Ramos (cell line): Measurements from ENCODE around the gene SH3BP1.
"Not testable (repeated sequence)": the region's sequence is repeated elsewhere in the genome, so short reads cannot be mapped to it uniquely, and the experiment has no call there.

ENCODE experiments used
- in situ Hi-C: fragments of 300-500 bp; cut with MboI; formaldehyde crosslinking; loops from one replicate; pipeline ENCODE4 v1.14.3; 2022; ENCODE audit warnings: low sequenced_read_pairs; ENCODE audit not compliant: unreplicated experiment

The SH3BP1 gene, protein sequence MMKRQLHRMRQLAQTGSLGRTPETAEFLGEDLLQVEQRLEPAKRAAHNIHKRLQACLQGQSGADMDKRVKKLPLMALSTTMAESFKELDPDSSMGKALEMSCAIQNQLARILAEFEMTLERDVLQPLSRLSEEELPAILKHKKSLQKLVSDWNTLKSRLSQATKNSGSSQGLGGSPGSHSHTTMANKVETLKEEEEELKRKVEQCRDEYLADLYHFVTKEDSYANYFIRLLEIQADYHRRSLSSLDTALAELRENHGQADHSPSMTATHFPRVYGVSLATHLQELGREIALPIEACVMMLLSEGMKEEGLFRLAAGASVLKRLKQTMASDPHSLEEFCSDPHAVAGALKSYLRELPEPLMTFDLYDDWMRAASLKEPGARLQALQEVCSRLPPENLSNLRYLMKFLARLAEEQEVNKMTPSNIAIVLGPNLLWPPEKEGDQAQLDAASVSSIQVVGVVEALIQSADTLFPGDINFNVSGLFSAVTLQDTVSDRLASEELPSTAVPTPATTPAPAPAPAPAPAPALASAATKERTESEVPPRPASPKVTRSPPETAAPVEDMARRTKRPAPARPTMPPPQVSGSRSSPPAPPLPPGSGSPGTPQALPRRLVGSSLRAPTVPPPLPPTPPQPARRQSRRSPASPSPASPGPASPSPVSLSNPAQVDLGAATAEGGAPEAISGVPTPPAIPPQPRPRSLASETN

DNA sequence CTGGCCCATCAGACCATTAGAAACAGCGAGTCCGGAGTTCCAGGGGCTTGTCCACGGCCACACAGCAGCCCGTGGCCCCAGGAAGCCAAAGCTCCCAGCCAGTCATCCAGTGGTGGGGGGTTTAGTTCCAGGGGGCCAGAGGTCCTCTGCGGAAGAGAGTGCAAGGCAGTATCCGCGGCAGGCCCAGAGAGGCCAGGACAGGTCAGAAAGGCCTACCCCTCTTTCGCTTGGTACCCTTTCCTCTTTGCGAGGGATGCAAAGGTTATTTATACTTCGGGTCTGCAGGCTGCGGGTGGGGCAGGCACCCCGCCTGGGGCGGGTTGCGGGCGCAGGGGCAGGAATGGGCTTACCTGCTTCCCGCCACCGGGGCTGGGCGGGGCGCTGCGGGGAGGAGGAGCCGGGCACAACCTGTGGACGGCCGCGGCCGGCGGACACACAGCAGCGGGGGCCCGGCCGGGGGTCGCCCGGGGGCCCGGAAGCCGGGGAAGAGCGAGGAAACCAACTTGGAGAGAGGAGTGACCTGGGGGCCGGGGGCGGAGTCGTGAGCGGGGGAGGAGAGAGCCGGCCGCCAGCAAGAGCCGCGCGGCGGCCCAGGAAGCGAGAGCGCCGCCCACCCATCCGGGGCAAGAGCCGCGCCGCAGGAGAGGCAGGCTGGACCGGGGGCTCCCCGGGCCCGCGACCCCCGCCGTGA, at the start of gene SH3BP1:
TSS of gene SH3BP1 (plus strand) at position 600 of the 691 bp plus-strand sequence. CDS start 119 bp downstream, outside the sequence.
- in situ Hi-C loops: no loop called here

DNA sequence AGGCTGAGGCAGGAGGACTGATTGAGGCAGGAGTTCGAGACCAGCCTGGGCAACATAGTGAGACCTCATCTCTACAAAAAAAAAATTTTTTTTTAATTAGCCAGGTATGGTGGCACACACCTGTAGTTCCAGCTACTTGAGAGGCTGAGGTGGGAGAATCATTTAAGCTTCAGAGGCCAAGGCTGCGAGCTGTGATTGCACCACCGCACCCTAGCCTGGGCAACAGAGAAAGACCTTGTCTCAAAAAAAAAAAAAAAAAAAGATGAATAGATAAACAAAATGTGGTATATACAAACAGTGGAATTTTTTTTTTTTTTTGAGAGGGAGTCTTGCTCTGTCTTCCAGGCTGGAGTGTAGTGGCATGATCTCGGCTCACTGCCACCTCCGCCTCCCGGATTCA, 48.4 kb upstream of the SH3BP1 start:
- in situ Hi-C loops: not testable (repeated sequence)

DNA sequence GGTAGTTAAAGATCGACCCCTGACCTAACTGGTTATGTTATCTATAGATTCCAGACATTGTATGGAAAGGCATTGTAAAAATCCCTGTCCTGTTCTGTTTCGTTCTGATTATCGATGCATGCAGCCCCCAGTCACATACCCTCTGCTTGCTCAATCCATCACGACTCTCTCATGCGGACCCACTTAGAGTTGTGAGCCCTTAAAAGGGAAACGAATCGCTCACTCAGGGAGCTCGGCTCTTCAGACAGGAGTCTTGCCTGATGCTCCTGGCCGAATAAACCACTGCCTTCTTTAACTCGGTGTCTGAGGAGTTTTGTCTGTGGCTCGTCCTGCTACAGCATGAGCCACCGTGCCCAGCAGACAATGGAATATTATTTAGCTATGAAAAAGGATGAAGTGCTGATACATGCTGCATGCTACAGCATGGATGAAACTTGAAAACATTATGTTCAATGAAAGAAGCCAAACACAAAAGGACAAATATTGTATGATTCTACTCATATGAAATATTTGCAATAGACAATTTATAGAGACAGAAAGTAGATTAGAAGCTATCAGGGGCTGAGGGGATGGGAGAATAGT, 47.6 kb upstream of the SH3BP1 start:
- in situ Hi-C loops: no loop called here

DNA sequence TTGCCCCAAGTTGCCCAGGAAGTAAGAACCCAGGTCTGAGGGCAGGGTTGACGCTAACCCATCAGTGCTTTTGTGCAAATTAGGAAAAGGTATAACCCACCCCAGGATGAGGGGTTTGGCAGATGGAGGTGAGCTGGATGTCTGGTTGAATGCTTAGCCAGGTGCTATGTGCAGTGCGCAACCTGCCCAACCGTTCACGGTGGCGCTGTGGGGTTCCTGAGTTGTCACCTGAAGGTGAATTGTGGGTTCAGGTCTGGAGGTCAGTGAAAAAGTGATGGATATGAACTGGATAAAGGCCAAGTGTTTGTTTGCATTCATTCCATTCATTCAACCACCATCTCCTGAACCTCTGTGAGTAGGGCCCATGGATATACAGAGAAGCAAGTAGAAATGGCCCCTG, 45.2 kb upstream of the SH3BP1 start:
- in situ Hi-C loops: no loop called here

DNA sequence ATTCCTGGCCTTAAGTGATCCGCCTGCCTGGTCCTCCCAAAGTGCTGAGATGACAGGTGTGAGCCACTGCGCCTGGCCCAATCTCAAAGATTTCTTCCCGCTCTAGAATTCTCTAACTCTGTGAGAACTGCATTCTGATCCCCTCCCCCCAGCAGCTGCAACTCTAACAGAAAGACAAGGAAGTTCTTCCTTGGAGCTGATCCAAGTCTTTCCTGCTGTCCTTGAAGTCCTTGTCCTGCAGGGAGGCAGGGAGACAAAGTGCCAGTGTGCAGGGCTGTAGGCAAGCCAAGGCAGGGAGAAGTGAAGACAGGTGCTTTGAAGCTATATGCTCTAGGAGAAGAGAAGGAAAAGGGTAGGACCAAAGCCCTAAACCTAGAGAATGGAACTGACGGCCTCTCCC, 40.3 kb upstream of the SH3BP1 start:
- in situ Hi-C loops: no loop called here

DNA sequence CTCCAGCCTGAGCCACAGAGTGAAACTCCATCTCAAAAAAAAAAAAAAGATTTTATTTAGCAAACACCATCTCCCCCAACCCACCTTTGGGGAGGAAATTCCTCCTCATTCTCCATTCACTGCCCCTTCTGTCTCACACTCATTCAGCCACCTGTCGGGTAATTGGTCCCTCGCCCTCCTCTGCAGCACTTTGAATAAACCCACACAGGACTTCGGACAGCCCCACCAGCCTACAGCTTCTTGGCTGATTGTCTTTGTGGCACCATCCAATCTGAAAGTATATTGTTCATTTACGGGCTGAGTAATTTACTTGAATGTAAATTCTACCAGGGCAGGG, 38.3 kb upstream of the SH3BP1 start:
- in situ Hi-C loops: no loop called here

DNA sequence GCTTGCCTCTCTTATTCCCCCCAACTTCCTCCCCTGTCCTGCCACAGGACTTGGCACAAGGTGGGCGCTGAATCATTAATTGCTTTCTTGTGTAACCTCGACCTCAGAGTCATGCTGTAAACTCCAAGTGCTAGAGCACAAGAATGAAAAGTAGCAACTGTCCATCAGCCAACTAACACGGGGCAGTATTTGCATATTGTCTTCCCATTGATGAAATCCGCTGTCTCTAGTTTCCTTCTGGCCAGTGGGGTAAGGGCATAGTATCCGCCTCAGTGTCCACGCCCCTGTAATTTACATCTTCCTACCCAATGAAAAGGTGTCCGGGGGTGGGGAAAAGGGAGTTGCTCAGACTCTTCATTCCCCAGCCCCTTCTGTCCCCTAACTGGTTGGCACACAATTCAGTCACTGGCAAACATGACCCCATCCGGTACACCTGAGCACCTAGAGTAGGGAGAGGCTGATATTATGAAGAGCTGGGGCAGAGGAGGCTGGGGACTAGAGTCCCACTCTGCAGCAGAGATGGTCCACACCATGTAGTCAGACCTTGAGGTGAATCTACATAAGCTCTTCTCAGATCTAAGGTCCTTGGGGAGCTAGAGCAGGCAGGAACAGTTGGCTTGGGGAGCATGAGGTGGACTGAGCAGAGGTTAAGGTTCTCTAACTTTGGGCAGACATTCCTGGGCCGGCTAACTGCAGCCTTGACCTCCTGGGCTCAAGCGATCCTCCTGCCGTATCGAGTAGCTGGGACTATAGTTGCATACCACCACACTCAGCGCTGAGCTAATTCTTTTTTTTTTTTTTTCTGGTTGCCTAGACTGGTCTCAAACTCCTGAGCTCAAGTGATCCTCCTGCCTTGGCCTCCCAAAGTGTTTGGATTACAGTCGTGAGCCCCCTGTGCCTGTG, 37.7 kb upstream of the SH3BP1 start:
- in situ Hi-C loops: no loop called here

DNA sequence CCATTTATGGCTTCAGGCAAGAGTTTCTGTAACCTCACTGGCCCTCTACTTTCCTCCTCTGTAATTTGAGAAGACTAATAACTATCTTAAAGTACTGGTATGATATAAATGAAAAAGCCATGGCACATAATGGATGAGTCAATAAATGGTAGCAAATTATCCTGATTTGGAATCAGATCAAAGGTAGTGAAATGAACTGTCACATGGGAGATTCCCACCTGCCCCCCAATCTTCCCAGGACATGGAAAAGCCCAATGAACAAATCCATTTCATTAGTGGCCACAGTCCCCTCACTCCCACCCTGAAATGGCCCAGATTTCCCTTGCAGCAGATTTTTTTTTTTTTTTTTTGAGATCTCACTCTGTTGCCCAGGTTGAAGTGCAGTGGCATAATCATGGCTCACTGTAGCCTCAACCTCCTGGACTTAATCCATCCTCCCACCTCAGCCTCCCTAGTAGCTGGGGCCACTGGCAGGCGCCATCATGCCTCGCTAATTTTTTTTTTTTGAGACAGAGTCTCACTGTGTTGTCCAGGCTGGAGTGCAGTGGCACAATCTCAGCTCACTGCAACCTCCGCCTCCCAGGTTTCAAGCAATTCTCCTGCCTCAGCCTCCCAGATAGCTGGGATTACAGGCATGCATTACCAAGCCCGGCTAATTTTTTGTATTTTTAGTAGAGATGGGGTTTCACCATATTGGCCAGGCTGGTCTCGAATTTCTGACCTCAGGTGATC, 36.8 kb upstream of the SH3BP1 start:
- in situ Hi-C loops: not testable (repeated sequence)

DNA sequence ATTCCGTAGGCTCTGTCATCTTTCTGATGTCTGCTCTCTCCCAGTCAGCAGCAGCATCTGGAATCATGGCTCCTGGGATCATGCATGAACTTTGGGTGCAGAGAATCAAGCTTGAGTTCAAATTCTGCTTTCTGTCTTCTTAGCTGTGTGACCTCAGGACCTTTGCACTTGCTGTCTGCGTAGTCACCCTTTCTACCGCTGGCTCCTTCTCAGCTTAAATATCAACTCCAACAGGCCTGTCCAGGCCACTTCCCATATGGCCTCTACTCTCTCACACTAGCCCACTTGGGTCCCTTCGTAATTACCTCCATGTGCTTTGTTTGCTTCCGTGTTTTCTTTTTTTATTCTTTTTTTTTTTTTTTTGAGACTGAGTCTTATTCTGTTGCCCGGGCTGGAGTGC, 35.4 kb upstream of the SH3BP1 start:
- in situ Hi-C loops: no loop called here

DNA sequence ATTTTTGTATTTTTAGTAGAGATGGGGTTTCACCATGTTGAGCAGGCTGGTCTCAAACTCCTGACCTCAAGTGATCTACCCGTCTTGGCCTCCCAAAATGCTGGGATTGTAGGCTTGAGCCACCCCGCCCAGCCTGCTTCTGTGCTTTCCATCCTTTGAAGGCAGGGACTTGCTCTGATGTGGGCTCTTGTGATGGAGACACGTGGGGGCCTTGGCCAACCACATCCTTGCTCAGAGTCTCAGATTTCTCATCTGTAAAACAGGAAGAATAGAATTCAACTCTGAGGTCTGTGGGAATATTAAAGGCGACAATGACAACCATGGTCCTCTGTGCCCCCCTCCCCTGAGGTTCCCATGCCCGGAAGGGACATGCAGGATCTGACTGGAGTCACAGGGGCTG, 34.6 kb upstream of the SH3BP1 start:
- in situ Hi-C loops: no loop called here

DNA sequence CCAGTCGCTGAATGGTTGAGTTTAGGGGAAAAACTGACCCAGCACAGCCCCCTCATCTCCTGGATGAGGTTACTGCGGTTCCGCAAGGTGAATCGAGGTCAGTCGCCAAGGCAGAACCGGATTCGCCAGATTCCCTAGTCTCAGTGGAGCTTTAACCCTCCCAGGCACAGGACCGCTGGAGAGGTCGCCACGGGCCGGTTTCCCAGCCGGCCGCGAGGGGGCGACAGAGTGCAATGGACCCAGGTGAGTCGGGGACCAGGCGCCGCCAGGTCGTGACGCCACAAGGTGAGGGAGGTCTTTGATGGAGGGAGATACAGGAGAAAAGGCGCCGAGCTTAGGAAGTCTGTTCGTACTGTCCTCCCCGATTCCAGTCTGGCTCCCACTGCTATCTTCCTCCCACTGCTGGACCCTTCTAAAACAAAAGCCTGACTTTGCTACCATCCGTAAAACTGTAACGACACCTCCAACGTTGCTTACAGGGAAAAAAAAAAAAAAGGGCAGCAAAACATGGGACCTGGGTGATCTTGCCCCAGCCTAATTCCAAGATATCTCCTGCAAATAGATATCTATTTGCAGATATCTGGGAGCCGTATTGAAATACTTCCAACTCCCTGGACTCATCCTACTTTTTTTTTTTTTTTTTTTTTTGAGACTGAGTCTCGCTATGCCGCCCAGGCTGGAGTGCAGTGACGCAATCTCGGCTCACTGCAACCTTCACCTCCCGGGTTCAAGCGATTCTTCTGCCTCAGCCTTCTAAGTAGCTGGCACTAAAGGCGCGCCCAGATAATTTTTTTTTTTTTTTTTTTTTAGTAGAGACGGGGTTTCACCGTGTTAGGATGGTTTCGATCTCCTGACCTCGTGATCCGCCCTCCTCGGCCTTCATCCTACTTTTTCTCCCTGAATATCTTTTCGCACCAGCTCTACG, 32.2 kb upstream of the SH3BP1 start:
- in situ Hi-C loops: no loop called here

DNA sequence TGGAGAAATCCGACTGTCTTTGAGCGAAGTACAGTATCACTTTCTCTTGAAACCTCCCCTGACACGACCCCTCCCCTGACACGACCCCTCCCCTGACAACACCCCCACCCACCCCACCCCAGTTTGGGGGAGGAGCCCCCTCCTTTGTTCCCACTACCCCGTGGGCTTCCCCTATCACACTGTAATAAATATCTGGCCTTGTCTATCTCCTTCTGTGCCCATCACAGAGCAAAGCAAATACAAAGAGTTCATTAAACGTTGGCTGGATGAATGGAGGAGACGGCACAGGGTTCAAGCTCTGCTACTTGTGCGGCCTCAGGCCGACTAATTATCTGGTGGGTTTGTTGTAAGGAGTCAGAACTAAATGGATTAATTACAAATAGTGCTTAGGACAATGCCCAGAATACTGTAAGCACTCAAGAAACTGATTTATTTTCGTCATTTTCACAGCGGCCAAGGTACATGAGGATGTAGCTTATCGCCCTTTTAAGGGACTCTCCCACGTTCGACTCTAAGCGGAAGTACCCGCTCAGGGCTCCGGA, 31.5 kb upstream of the SH3BP1 start:
- in situ Hi-C loops: no loop called here

DNA sequence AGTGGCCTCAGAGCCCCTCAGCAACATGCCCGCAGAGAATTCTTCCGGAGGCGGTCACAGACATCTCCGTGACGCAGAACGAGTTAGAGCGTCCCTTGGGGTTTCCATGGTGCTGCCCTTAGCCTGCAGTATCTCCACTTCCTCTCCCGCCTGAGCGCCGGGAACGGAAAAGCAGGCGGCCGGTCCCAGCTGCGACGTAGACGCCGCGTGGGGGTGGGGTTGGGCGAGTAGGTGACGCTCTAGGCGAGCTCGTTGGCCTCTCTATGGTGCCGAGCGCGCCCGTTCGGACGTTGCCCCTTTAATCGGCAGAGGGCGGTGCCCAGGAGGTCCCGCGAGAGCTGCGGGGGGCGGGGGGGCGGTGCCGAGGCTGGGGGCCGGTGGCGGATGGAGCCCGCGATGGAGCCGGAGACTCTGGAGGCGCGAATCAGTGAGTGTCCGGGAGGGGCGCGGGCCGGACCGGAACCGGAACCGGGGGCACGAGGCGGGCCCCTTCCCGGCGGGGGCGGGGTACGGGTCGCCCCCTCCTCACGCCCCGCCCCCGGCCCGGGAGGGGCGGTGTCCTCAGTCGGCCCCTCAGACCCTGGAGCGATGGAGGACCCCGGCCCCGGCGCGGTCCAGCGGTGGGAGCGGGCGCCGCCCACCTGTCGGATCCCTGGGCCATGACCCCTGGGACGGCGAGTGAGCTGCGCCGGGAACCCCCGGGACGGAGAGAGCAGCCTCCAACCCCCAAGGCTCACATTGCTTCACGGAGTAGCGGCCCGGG, 30.8 kb upstream of the SH3BP1 start, which contains the start of gene GGA1:
TSS of gene GGA1 (plus strand) at position 358 of the 763 bp plus-strand sequence. CDS start at position 385, 27 bp downstream.
- in situ Hi-C loops: no loop called here

DNA sequence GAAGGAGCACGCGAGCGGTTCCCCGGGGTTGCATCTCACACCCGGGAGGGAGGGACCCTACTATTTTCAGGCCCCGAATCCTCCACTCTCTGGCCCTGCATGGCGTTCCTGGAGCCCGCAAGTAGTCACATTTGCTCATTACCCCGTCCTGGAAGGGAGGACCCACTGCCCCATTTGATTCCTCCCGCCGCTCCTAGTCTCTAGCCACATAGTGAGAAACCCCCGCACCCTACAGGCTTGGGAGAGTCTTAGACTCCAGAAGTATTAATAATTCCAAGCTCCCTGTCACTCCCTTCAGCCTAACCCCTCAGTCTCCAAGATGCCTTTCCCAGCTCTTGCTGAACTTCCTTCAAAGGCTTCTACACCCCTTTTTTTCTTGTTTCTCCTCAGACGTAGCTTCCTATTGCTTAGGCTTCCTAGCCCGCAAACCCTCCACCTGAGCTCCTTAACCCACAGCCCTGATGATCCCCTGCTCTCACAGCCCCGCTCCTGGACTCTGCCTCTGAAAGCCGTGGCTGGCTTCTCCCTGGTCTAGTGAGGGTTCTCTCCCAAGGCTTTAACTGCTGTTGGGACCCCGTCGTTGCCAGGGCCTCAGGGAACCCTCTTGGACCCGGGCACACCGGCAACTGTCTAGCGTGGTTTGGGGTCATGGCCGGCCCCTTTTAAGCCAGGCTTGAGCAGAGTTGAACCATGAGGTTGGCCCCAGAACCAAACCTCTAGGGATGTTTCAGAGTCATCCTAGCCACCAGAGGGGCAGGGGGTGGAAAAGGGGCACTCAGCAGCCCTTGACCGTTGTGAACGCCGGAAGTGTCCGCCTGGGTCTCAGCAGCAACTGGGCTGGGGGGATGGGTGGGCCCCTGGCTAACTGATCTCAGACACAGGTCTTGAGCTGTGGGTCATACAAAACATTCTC, 30.0 kb upstream of the SH3BP1 start:
- in situ Hi-C loops: no loop called here

DNA sequence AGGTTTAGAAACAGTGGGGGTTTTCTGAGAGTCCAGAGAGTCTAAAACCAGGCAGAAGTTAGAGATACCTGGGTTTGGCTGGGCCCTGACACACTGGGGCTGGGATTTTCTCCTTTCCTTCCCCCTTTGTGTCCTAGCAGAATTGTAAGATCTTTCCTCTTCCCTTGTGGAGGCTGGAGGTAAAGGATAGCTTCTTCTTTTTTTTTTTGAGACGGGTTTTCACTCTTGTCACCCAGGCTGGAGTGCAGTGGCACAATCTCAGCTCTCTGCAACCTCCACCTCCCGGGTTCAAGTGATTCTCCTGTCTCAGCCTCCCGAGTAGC, 29.4 kb upstream of the SH3BP1 start:
- in situ Hi-C loops: not testable (repeated sequence)

DNA sequence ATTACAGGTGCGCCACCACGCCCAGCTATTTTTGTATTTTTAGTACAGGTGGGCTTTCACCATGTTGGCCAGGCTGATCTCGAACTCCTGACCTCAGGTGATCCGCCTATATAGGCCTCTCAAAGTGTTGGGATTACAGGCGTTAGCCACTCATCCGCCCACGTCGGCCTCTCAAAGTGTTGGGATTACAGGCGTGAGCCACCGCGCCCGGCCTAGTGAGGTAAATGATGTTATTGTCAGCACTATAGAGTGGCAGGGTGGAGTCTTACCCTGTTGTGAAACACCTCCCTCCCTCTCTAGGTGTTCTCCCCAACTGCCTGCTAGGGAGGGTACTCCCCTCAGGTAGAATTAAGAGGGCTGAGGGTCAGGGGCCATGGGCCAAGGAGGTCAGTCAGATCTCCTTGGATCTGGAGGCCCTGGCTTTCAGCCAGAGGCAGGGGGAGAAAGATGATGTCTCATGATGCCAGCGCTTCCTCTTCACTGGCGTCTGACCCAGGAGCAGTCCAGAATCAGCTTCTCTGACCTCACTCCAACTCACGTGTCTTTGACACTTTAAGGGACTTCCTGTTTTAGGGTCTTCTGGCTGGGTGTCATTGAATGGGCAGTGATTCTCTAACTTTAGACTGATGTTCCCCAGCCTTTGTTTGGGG, 28.9 kb upstream of the SH3BP1 start:
- in situ Hi-C loops: no loop called here
